Measurements from ENCODE around the gene WDR43.

WDR43 gene

GRCh38 chr2:28981620-28982376 lies 87.3 kb downstream of the WDR43 start:
- TF ChIP-seq, protein P1, sequence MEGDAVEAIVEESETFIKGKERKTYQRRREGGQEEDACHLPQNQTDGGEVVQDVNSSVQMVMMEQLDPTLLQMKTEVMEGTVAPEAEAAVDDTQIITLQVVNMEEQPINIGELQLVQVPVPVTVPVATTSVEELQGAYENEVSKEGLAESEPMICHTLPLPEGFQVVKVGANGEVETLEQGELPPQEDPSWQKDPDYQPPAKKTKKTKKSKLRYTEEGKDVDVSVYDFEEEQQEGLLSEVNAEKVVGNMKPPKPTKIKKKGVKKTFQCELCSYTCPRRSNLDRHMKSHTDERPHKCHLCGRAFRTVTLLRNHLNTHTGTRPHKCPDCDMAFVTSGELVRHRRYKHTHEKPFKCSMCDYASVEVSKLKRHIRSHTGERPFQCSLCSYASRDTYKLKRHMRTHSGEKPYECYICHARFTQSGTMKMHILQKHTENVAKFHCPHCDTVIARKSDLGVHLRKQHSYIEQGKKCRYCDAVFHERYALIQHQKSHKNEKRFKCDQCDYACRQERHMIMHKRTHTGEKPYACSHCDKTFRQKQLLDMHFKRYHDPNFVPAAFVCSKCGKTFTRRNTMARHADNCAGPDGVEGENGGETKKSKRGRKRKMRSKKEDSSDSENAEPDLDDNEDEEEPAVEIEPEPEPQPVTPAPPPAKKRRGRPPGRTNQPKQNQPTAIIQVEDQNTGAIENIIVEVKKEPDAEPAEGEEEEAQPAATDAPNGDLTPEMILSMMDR (IDR thresholded peaks at IDR 0.05; ENCODE audit: extremely low read depth, missing control alignments): no peak
- no peak for DNase-seq (ENCODE audit: low spot score)

- DNase-seq (ENCODE audit: low spot score): no peak
- TF ChIP-seq, protein P1 (IDR thresholded peaks at IDR 0.05; ENCODE audit: extremely low read depth, missing control alignments): no peak
Observed at GRCh38 chr2:28982381-28982950, 88.0 kb downstream of the WDR43 start.

- TF ChIP-seq, protein P1 (IDR thresholded peaks at IDR 0.05; ENCODE audit: extremely low read depth, missing control alignments): no peak
- no peak for DNase-seq (ENCODE audit: low spot score)
Observed at GRCh38 chr2:28986429-28986828, 92.0 kb downstream of the WDR43 start.

GRCh38 chr2:28989973-28990372 lies 95.5 kb downstream of the WDR43 start:
- TF ChIP-seq, protein P1 (IDR thresholded peaks at IDR 0.05; ENCODE audit: extremely low read depth, missing control alignments): no peak
- no peak for DNase-seq (ENCODE audit: low spot score)

- TF ChIP-seq, protein P1 (IDR thresholded peaks at IDR 0.05; ENCODE audit: extremely low read depth, missing control alignments): no peak
- no peak for DNase-seq (ENCODE audit: low spot score)
Observed at GRCh38 chr2:28990445-28990844, 96.0 kb downstream of the WDR43 start.

DNA sequence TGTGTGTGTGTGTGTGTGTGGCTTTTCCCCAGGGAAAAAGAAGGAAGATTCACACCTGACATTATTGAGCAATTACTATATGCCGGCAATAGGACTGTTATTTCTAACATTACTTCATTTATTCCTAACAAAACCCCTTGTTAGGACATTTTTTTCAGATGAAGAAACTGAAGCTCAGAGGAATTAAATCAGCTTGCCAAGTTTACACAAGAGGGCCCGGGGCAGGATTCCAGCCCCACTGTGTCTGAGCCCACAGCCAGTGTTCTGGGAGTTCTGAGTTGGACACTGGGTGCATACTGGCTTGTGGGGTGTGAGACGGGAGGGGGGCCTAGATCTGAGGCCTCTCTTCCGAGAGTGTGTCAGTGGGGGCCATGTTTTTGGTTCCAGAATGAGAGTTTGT lies 96.6 kb downstream of the WDR43 start:
- no peak for DNase-seq (ENCODE audit: low spot score)
- TF ChIP-seq, protein P1 (IDR thresholded peaks at IDR 0.05; ENCODE audit: extremely low read depth, missing control alignments): no peak

GRCh38 chr2:28991460-28991859 lies 97.0 kb downstream of the WDR43 start:
- TF ChIP-seq, protein P1 (IDR thresholded peaks at IDR 0.05; ENCODE audit: extremely low read depth, missing control alignments): no peak
- no peak for DNase-seq (ENCODE audit: low spot score)
